NCI-H748 (cell line): ENCODE results near the gene OSBPL10.
"Not testable (repeated sequence)": the region's sequence is repeated elsewhere in the genome, so short reads cannot be mapped to it uniquely, and the experiment has no call there.

Source experiments
- DNase-seq: peaks from one replicate; lab custom pipeline; 2025; ENCODE audit not compliant: unreplicated experiment; lab: John Stamatoyannopoulos, UW

Gene OSBPL10

DNA sequence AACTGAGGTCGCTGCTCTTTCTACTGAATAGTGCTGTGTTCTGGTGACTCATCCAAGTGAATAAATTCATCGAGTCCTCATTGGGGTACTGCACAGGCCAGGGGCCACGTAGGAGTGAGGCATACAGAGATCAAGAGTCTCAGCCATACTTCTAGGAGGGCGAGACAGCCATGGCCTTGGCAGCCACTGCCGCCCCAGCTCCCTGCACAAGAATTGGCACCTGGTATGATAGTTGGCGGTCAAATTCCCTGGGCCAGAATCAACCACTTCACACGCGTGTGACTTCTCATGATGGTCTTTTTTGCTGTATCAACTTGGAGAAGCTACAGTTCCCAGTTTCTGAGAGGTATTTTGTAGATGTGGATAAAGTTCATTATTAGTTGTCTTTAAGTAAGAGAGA, 161.6 kb downstream of the OSBPL10 start:
- no peak for DNase-seq

DNA sequence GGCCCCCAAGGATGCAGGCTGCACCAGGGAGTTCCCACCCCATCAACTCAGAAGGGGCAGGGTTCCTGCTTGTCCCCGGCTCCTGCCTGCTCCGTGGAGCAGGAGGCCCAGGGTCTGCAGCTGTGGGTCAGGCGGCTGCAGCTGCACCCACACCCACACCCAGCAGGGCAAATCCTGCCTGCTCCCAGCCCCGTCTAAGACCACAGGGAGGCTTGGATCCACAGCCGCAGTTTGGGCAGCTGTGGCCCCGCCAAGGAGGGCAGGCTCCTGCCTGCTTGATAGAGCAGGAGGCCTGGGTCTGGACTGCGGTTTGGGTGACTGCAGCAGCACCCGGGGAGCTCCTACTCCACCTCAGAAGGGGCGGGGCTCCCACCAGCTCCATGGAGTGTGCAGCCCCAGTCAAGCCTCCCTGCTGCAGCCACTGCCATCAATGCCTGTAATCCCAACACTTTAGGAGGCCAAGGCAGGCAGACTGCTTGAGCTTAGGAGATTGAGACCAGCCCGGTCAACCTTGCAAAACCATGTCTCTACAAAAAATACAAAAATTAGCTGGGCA, 163.6 kb downstream of the OSBPL10 start:
- no peak for DNase-seq

DNA sequence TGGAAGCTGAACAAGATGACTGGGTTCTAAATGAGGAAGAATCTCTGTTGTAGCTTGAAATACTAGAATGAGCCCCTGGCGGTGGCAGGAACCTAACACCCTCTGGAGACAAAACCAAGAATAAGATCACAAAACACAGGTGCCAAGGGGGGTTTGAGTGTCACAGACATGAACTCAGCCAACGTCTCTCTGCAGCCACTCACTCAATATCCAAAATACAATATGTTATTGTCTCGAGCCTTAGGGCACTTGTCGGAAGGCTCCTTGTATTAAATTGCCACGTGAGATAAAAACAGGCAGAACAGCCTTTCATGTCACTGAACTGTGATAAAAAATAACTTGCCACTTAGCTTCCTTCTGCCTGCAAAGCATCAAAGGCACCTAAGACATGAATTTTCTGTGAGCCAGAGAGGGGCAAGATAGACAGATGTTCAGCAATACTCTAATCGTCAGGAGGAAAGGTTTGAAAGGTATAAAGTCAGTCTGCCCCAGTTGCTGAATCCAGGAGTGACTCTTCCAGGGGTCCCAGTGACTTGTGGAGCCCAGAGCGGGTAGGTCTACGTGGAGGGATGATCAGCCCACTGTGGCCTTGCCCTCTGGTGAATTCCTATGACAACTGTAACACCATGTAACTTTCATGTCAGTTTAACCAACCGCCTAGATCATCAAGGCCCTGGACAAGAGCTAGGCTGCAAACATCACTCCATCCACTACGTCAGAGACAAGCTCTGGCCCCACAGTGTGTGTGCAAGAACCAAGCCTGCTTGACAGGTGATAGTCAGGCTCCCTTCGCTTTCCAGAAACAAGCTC, 165.2 kb downstream of the OSBPL10 start:
- DNase-seq, result no peak

DNA sequence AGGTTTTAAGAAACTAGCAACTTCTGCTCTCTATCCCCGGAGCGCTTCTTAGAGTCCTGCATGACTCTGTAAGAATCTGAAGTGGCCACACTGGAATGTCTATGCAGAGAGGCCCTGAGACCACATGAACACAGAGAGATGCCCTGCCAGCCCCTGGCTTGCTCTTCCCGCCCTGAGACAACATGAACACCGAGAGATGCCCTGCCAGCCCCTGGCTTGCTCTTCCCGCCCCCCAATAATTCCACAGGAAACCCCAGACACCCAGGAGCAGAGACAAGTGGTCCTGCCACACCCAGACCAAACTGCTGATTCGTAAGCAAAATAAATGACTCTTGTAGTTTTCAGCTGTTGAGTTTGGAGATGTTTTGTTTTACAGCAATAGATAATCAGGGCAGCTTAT, 166.1 kb downstream of the OSBPL10 start:
- no peak for DNase-seq

DNA sequence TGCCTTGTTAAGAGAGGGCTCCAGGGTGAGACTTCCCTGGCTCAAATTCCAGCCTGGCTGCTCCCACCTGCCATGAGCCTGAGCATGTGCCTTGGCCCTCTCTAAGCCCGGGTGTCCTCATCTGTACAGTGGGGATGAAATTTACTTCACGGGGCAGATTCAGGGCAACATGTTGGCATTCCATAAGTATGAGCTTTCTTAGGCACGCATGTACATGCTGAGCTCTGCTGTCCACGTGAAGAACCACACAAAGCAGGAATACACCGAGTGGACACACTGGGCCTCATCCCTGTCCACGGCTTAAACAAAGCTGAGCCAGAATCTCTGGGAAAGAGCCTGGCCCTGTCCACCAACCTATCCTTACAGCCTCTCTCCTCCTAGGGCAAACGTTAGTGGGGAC, 167.4 kb downstream of the OSBPL10 start:
- no peak for DNase-seq

DNA sequence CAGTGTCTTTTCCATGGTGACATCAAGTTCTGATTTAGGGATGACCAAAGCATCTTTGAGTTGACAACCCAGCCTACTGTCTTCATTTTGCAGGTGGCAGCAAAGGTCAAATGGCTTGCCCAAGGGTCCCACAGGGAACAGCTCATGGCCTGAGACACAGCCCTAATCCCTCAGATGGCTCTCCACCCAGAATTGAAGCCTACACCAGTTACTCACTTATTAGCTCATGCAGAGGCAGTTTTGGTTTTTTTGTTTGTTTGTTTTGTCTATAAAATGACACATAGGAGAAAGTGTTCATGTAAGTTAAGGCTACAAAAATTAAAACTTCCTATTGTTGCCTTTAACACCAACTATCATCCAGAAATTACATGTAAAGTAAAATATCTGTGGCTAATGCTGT, 167.9 kb downstream of the OSBPL10 start:
- DNase-seq, result no peak

DNA sequence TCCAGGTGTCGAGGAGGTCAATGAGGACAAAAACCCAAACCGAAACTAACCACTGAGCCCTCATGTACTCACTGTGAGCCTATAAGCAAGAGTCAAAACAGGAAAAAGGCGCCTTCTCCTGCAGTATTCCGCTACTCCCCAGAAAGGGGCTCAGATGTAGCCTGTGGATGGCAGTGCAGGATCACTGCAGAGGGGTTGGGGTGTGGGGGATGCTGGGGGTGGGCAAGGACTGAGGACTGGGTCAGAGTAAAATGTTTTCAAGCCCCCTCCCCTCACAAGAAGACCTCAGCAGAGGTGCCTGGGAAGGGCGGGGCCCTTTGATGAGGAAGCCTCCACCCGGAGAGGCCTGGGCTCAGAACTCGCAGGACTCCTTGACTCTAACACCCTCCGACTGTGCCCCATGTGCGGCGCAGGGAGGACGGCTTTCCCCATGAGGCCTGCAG, 170.1 kb downstream of the OSBPL10 start:
- DNase-seq, result no peak

DNA sequence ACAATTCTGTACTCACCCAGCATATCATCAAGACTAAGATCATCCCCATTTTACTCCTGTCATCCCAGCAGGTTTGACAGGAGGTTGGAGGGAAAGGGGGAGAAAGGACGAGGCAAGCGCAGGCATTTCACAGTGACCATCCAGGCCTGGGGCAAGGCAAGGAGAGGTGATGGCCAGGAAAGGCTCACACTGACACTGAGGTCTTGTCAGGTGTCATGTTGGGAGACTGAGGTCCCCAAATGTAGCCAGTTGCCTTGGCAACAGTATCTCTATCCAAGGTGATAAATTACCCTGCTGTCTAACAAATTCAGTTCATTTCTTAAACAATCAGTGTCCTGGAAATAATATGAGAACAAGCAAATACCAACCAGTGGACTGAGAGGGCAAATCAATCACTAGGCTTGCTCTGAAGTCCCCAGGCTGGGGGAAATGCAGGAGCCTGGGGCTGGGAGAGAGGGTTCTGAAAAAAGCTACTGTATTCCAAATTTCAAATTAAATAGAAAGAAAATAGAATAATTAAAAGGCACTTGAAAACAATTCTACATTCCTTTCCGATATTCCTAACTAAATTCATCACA, 172.8 kb downstream of the OSBPL10 start:
- no peak for DNase-seq

DNA sequence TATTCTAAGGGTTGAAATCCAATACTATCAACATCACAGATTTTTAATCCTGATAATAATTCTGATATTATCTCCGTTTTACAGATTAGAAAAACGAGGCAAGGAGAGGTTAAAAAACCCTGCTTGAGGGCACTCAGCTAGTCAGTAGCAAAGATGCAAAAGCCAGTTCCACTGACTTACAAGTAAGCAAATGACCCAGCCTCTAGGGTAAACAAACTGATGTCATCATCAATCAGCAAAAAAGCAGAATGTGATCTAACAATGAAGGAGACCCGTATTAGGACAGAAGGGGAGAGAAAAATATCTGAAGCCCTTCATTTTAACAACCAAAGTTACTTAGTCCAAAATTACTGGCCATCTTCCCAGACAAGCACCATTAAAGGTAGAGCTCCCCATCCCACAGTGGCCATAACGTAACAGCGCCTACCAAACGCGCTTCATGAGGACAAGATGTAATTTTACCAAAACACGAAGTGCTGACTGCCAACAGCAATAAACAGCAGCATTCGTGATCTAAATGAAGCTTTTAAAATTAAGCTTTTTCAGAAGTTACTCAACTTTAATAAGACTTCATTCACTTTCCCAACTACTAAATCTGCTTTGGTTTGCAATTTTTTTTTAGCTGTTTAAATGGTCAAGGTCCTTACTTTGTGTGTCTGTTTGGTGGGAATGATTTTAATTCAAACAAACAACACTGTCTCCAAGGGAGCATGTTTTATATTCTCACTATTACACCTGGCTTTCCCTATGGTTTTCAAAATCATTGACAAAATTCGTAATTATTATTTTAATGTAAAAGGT, 176.6 kb downstream of the OSBPL10 start:
- peak; percentile 28 for DNase-seq

DNA sequence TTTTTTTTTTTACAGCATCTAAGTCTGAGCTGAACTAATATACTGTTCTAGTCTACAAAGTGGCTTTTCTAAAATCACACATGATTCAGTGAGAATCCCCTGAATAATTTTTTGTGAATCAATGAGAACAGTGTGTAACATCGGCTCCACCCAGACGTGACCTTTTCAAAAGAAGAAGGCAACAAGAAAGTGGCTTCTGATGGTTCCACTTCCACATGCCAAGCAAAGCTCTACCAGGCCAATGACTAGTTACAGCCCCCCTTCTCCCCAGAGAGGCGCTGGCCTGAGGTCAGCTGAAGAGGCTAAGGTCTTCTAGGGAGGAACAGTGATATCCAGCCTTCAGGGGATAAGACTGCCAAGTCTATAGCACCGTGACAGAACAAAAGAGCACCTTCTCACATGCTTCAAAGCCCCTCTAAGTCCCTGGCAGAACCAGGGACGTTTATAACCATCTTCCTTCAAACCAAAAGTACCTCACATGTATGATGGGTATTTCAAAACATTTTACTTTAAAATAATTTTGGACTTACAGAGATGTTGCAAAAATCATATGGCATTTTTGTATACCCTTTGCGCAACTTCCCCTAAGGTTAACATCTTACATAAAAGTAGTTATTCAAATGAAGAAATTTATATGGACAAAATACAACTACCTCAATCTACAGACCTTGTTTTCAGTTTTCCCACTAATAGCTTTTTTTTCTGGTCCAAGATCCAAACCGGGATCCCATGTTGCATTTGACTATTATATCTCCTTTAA, 177.9 kb downstream of the OSBPL10 start:
- no peak for DNase-seq

DNA sequence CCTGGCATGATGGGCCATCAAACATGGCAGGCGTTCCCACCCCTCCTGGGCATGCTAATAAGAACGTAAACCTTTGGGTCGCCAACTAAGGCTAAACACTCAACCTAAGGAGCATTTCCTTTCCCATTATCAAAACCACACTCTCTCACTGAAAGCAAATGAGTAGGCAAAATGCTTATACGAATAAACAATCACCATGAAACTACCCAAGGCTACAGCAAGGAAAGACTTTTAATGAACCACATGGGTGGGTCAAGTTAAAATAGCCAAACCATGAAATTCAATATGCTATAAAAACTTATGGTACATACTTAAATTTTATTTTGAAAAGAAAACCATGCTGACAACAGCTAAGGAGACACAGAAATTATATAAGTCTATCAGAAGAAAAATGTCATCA, 180.6 kb downstream of the OSBPL10 start:
- DNase-seq, result no peak

DNA sequence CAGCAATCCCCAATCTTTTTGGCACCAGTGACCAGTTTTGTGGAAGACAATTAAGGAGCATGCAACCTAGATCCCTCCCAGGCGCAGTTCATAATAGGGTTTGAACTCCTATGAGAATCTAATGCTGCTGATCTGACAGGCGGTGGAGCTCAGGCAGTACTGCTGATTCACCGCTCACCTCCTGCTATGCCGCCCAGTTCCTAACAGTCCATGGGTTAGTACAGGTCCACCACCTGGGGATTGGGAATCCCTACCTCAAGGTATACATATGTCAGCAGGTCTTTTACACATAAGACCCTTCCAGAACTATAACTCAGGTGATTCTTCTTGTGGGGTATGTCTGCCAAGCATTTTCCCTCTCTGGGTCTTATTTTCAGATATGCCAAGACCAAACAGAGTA, 182.2 kb downstream of the OSBPL10 start:
- no peak for DNase-seq

DNA sequence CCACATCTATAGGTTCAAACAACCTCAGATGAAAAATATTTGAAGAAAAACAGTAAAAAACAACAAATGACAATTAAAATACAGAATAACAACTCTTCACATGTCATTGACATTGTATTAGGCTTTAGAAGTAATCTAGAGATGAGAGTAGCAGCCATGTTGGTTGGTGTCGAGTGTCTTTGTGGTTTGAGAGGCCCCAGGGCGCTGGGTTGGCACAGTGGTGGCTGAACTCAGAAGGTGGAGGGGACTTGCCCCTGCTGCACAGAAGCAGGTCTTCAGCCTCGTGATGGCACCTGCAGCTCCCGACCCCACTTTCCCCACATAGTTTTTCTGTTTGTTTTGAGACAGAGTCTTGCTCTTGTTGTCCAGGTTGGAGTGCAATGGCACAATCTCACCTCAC, 187.2 kb downstream of the OSBPL10 start:
- DNase-seq, result no peak

DNA sequence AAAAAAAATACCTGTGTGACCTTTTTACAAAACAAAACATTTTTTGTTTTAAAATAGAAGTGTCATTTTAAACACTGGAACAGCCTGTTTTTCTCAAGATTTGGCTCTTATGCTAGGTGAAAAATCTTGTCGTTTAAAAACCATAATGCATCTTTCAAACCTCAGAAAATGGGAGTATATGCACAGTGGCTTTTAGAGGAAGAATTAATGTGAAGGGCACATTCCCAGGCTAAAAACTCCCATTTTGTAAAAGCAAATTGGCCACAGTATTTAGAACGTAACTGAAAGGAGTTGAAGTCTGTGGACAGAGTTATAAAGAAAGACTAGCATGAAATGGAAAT, 190.0 kb downstream of the OSBPL10 start:
- no peak for DNase-seq

DNA sequence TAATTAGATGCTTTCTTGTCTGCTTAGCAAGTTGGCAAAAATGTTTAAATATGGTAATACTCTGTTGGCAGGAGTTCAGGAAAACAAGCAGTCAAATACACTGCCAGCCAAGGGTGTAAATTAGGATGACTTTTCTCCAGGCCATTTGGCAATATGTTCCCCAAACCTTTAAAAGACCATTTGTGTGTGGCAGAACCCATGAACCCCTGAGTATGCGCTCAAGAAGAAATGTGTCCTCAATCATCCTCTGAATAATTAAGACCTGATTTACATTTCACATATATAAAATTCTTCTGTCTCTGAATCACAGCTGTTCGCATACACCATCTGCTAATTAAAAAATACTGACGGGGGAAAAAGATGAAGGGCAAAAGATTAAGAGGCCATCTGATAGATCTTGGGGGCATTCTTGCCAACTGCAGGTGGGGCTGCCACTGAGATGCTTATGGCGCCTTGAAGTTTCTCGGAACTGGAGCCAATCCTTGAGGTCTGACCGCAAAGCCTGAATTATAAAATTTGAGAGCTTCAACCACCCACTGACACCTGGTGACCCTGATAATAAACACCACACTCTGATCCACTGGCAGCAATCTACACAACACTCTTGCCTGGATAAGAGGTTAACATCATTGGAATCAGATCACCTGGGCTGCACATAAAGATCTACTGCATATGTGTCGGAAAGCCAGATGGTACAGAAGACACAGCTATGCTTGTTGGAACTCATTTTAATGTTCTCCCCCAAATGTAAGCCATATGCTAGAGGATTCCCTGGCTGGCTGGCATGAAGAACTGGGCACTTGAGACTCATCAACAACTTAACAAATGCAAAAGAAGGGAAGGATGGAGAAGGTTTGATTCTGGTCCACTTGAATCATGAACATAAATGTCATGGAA, 190.6 kb downstream of the OSBPL10 start:
- DNase-seq, result no peak

DNA sequence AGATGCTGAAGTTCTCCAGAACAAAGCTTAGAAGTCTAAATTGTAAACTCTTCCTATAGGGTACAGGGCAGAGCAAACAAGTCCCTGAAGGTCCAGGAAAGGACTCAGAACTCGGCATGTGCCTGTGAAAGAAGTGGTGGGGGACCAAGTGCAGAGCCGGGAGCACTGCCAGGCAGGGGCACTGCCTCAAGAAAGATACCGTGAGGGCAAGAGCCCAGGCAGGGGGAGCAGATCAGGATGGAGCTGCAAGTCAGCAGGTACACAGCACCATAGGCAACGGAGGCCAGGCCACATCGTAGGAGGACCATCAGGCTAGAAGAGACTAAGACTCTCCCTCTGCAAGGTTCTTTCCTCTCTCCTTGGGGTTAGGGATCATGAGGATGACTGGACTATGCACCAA, 191.6 kb downstream of the OSBPL10 start:
- DNase-seq, result no peak

DNA sequence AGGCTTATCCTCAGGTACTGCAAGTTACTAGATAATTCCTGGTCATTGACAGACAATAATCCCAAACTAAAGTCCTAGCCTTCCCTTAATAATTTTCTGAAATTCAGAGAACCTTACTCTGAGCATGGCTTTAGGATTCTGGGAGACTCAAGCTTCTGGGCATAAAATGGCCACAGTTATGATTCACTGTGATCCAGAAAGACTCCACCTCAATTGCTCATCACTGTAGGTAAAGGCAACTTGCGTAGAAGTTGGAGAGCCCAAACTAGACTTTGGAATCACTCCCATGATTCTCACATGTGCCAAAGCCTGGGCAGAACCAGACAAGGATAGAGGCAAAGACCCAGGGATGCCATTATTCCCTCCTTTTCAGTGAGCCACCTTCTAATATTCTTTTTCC, 195.3 kb downstream of the OSBPL10 start:
- DNase-seq, result no peak

DNA sequence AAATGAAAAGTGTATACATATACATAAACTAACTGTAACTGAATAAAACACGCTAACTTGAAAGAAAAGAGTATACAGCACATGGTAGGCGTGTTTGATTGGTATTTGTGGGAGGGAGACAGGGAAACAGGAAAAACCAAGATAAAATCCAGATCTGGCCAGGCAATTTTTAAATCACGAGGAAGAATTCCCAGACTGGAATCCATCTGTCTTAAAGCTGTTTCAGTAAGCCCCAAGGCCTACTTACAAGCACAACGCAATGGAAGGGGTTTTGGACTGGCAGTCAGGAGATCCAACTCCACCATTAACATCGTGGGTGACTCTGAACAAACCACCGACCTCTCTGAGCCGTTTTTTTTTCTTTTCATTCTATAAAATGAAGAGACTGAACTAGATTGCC, 195.8 kb downstream of the OSBPL10 start:
- no peak for DNase-seq

DNA sequence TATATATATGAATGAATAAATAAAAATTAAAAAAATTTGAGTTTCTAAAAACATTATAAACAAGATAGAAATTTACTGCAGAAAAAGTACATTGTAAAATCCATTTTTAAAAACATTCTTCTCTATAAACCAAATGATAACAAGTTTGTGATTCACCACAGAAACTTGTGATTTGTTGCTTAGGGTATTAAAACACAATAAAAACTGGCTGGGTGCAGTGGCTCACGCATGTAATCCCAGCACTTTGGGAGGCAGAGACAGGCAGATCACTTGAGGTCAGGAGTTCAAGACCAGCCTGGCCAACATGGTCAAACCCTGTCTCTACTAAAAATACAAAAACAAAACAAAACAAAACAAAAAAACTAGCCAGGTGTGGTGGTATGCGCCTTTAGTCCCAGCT, 197.2 kb downstream of the OSBPL10 start:
- not testable (repeated sequence) for DNase-seq

DNA sequence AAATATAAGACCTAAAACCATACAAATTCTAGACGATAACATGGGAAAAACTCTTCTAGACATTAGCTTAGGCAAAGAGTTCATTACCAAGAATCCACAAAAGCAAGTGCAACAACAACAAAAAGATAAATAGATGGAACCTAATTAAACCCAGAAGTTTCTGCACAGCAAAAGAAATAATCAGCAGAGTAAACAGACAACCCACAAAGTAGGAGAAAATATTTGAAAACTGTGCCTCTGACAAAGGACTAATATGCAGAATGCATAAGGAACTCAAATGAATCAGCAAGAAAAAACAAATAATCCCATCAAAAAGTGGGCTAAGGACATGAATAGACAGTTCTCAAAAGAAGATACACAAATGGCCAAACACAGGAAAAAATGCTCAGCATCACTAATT, 198.8 kb downstream of the OSBPL10 start:
- not testable (repeated sequence) for DNase-seq
